Measurements from ENCODE around the gene EBLN2.

Gene EBLN2

DNA sequence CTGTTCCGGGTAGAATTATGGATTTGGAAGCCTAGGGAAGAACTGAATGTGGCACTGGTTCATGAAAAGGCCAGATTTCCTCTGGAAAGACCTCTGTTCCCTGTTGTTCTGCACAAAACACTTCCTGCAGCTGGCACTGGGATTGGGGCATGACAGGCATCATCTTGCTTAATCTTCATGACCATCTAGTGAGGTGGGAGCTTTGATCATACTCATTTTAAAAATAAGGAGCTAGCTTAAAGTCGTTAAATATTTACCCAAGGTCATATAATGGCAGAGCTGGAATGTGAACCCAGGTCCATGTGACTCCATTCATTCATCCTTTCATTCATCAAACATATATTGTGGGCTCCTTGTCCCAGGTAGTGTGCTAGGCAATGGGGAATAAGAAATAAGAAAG lies 40.4 kb downstream of the EBLN2 start:
- no peak for DNase-seq (ENCODE audit: low read depth in 2 of 2, low spot score in 1 of 2)

DNA sequence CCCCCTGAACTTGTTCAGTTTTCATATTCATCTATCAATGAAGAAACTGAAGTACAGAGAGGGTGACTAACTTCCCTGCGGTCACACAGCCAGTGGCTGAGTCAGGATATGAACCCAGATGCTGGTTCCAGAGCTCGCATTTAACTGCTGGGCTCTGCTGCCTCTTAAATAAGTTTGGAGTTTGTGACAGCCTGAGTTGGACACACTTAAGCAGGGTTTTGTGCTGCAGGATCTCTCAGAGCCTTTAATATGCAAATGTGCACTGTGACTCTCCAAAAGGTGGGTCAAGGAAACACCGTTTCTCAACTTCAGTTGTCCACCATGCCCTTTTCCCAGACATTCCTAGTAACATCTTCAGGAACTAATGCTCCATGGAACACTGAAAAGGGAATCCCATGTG lies 45.8 kb downstream of the EBLN2 start:
- DNase-seq (ENCODE audit: low read depth in 2 of 2, low spot score in 1 of 2): no peak

DNA sequence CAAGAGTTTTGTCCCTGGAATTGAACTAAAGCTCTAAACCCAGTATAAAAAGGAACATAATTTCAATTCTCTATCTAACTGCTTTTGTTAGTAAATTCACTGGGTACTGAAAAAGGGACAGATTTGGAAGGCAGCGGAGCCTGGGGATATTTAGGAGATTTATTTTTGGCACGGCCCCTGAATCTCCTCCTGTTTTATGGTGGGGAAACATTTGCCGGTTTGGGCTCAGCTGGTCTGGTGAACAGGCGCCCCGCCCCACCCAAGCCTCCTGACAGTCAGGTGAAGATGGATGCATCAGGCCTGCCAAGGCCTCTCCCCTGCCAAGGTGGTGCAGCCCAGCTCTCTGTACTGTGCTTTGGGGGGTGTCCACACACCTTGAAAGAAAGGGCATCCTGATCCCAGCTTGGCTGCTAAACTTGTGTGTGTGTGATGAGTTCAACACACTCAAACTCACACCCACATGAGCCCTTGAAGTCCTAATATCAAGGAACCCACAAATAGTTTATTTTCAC lies 46.3 kb downstream of the EBLN2 start:
- DNase-seq (ENCODE audit: low read depth in 2 of 2, low spot score in 1 of 2): no peak

DNA sequence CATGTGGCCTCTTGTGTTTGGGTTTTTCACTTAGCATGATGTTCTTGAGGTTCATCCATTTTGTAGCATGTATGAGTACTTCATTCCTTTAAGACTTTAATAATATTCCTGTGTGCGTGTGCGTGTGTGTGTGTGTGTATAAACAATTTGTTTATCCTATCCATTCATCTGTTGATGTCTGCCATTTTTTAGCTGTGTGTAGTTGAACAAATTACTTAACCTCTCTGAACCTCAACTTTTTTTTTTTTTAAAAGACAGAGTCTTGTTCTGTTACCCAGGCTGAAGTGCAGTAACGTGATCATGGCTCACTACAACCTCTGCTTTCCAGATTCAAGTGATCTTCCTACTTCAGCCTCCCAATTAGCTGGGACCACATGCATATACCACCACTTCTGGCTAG lies 47.3 kb downstream of the EBLN2 start:
- no peak for DNase-seq (ENCODE audit: low read depth in 2 of 2, low spot score in 1 of 2)

DNA sequence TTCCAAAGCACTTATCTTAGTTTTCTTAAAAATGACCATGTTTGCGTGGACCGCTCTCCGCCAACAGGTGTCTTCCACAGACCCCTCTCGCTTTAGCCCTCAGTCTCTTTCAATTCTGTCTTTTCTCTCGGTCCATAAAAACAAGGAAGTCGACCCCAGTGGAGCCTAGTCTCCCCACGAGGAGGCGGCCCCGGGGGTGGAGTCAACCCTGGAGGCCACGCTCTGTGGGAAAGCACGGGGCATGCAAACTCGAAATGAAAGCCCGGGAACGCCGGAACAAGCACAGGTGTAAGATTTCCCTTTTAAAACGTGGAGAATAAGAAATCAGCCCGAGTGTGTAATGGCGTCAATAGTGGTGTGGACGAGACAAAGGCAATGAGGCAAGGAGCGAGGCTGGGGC lies 49.1 kb downstream of the EBLN2 start:
- no peak for DNase-seq (ENCODE audit: low read depth in 2 of 2, low spot score in 1 of 2)
